H1 (cell line): ENCODE results near the gene CELSR1. TPM values are rescaled to one million over a fixed set of nuclear protein-coding genes. Genes with fewer than 3 reads are reported as not detected.

Experiments used
- CTCF ChIA-PET: fragments of 300-600 bp; sonication (Branson Sonifier 250); formaldehyde crosslinking; loops from one replicate; lab custom pipeline; 2021; ENCODE audit not compliant: partially characterized antibody; lab: Charles Lee
- POLR2A ChIA-PET: fragments of 300-600 bp; sonication (Branson Sonifier 250); formaldehyde crosslinking; loops from one replicate; lab custom pipeline; 2021; ENCODE audit warnings: inconsistent platforms; ENCODE audit not compliant: partially characterized antibody; lab: Charles Lee
- DNase-seq, 2 experiments: peaks; one replicate each; pipeline versions ENCODE4 v3.0.0 to v3.0.0-alpha.2; 2010 to 2022; ENCODE audit warnings: low spot score in 2 of 2, low read depth in 1 of 2, mixed read lengths in 1 of 2
- FAIRE-seq: peaks from 2 replicates; lab custom pipeline; 2011; peaks lifted over from hg19 to GRCh38; lab: Jason Lieb, UNC
- H2AFZ ChIP-seq: 2 replicates; pipeline ENCODE4 v1.8.1; 2012; ENCODE audit warnings: low read length, inconsistent platforms
- H2AK5ac ChIP-seq: 2 replicates; pipeline ENCODE4 v1.6.1; 2013; ENCODE audit warnings: low read depth, low read length
- H2BK120ac ChIP-seq: replicated peaks from 2 replicates; pipeline ENCODE3; 2013; ENCODE audit warnings: low read depth, low read length, inconsistent platforms
- H2BK12ac ChIP-seq: 2 replicates; pipeline ENCODE4 v1.6.1; 2013; ENCODE audit warnings: low read depth, low read length
- H2BK15ac ChIP-seq: 2 replicates; pipeline ENCODE4 v1.6.1; 2013; ENCODE audit warnings: low read length
- H2BK20ac ChIP-seq: 2 replicates; pipeline ENCODE4 v1.6.1; 2013; ENCODE audit warnings: low read length
- H2BK5ac ChIP-seq: 2 replicates; pipeline ENCODE4 v1.6.1; 2013; ENCODE audit warnings: low read depth, low read length
- H3K14ac ChIP-seq: 2 replicates; pipeline ENCODE4 v1.6.1; 2013; ENCODE audit warnings: inconsistent platforms; ENCODE audit not compliant: insufficient read length
- H3K18ac ChIP-seq: 2 replicates; pipeline ENCODE4 v1.6.1; 2013; ENCODE audit warnings: low read length; ENCODE audit errors: extremely low read depth
- H3K23ac ChIP-seq: 2 replicates; pipeline ENCODE4 v1.6.1; 2013; ENCODE audit warnings: inconsistent platforms; ENCODE audit not compliant: insufficient read length
- H3K23me2 ChIP-seq: 2 replicates; pipeline ENCODE4 v1.6.1; 2013; ENCODE audit warnings: low read depth, low read length
- H3K27ac ChIP-seq: 2 replicates; pipeline ENCODE4 v1.6.1; 2011; ENCODE audit warnings: low read depth, low read length, inconsistent platforms
- H3K27me3 ChIP-seq, 4 experiments: replicated peaks in 1 of 4; 1 replicate in 1 of 4; 2 replicates in 3 of 4; pipeline versions ENCODE4 v1.6.1 to v1.8.1; 2011 to 2013; ENCODE audit warnings: low read length in 3 of 4, mild to moderate bottlenecking in 3 of 4, inconsistent platforms in 2 of 4, mixed read lengths in 2 of 4, moderate library complexity in 1 of 4; ENCODE audit not compliant: control insufficient read depth in 3 of 4, insufficient read depth in 3 of 4; ENCODE audit errors: extremely low read depth in 1 of 4
- H3K36me3 ChIP-seq, 4 experiments: 2 replicates each; pipeline versions ENCODE4 v1.6.1 to v1.8.1; 2011 to 2013; ENCODE audit warnings: mild to moderate bottlenecking in 4 of 4, low read length in 3 of 4, moderate library complexity in 2 of 4, control low read depth in 1 of 4, inconsistent platforms in 1 of 4; ENCODE audit not compliant: insufficient read depth in 4 of 4, control insufficient read depth in 2 of 4
- H3K4ac ChIP-seq: replicated peaks from 2 replicates; pipeline ENCODE3; 2013; ENCODE audit warnings: low read length, low read depth, mixed read lengths, inconsistent platforms; ENCODE audit not compliant: insufficient read length
- H3K4me1 ChIP-seq, 4 experiments: replicated peaks in 1 of 4; 1 replicate in 1 of 4; 2 replicates in 3 of 4; pipeline versions ENCODE4 v1.6.1 to v1.8.1; 2011 to 2013; ENCODE audit warnings: low read length in 3 of 4, inconsistent platforms in 2 of 4, mixed read lengths in 1 of 4; ENCODE audit not compliant: insufficient read depth in 4 of 4, control insufficient read depth in 3 of 4
- H3K4me2 ChIP-seq, 2 experiments: 2 replicates each; pipeline versions ENCODE4 v1.6.1 to v1.8.1; 2011 to 2013; ENCODE audit warnings: low read depth in 2 of 2, low read length in 2 of 2, control low read depth in 1 of 2, inconsistent platforms in 1 of 2, mild to moderate bottlenecking in 1 of 2; ENCODE audit not compliant: insufficient read depth in 1 of 2
- H3K4me3 ChIP-seq, 4 experiments: fragments of 200-600, 300-600 bp in 1 of 4; sonication (generic), shearing (Covaris generic), sonication (Bioruptor Twin) in 1 of 4; 2 replicates each; pipeline versions ENCODE4 v1.5.1 to v1.8.1; 2011 to 2016; ENCODE audit warnings: low read length in 4 of 4, low read depth in 3 of 4, control low read depth in 2 of 4, inconsistent platforms in 2 of 4, mild to moderate bottlenecking in 2 of 4, mixed read lengths in 1 of 4, moderate library complexity in 1 of 4; ENCODE audit not compliant: insufficient read depth in 2 of 4; ENCODE audit errors: extremely low read depth in 1 of 4
- H3K56ac ChIP-seq: replicated peaks from 2 replicates; pipeline ENCODE3; 2013; ENCODE audit warnings: low read depth, mild to moderate bottlenecking, mixed read lengths, low read length, inconsistent platforms; ENCODE audit not compliant: insufficient read length
- H3K79me1 ChIP-seq: 2 replicates; pipeline ENCODE4 v1.6.1; 2013; ENCODE audit warnings: low read depth, low read length, control low read depth
- H3K79me2 ChIP-seq, 2 experiments: 2 replicates each; pipeline versions ENCODE4 v1.6.1 to v1.8.1; 2012 to 2013; ENCODE audit warnings: low read length in 2 of 2, mild to moderate bottlenecking in 2 of 2, inconsistent platforms in 1 of 2; ENCODE audit not compliant: insufficient read depth in 2 of 2, control insufficient read depth in 1 of 2
- H3K9ac ChIP-seq, 4 experiments: replicated peaks in 1 of 4; 1 replicate in 1 of 4; 2 replicates in 3 of 4; pipeline versions ENCODE4 v1.6.1 to v1.8.1; 2011 to 2013; ENCODE audit warnings: low read depth in 3 of 4, low read length in 3 of 4, control low read depth in 2 of 4, mild to moderate bottlenecking in 2 of 4, moderate library complexity in 2 of 4, inconsistent platforms in 1 of 4; ENCODE audit errors: extremely low read depth in 1 of 4
- H3K9me3 ChIP-seq, 2 experiments: 2 replicates each; pipeline versions ENCODE4 v1.6.1 to v1.8.1; 2012 to 2013; ENCODE audit warnings: mild to moderate bottlenecking in 2 of 2, moderate library complexity in 2 of 2, control low read depth in 1 of 2, inconsistent platforms in 1 of 2, low read depth in 1 of 2, low read length in 1 of 2, mixed read lengths in 1 of 2; ENCODE audit not compliant: insufficient read depth in 2 of 2
- H4K20me1 ChIP-seq, 2 experiments: replicated peaks in 1 of 2; 2 replicates each; pipeline versions ENCODE3 to v1.8.1; 2011 to 2013; ENCODE audit warnings: inconsistent platforms in 2 of 2, low read length in 2 of 2, mild to moderate bottlenecking in 1 of 2; ENCODE audit not compliant: insufficient read depth in 2 of 2, control insufficient read depth in 1 of 2
- H4K5ac ChIP-seq: 2 replicates; pipeline ENCODE4 v1.6.1; 2013; ENCODE audit warnings: low read length, low read depth, mixed read lengths, inconsistent platforms; ENCODE audit not compliant: insufficient read length
- H4K8ac ChIP-seq: 2 replicates; pipeline ENCODE4 v1.8.0; 2013; ENCODE audit warnings: mild to moderate bottlenecking, moderate library complexity, low read length, inconsistent platforms; ENCODE audit not compliant: insufficient read depth; ENCODE audit errors: extremely low read depth
- H4K91ac ChIP-seq: replicated peaks from 2 replicates; pipeline ENCODE3; 2013; ENCODE audit warnings: low read length, mixed read lengths, inconsistent platforms; ENCODE audit not compliant: insufficient read length
- BCL11A ChIP-seq, 2 experiments: IDR thresholded peaks; one replicate each; pipeline ENCODE4 v1.6.1; 2011; ENCODE audit warnings: low read depth in 2 of 2, low read length in 2 of 2, mild to moderate bottlenecking in 2 of 2
- EP300 ChIP-seq, 2 experiments: IDR thresholded peaks; 1 replicate in 1 of 2; 2 replicates in 1 of 2; pipeline ENCODE4 v1.6.1; 2011 to 2012; ENCODE audit warnings: low read depth in 2 of 2, low read length in 2 of 2, mild to moderate bottlenecking in 2 of 2, borderline replicate concordance in 1 of 2, inconsistent platforms in 1 of 2, moderate library complexity in 1 of 2
- SP4 ChIP-seq: IDR thresholded peaks from 2 replicates; pipeline ENCODE4 v1.6.1; 2012; ENCODE audit warnings: low read length, inconsistent platforms
- WGBS, 2 experiments: shearing (Covaris generic) in 1 of 2; methylation state at CpG; one replicate each; pipeline versions ENCODE4 v1.1.6 to v1.1.7; 2013 to 2015; ENCODE audit warnings: low lambda C conversion rate in 2 of 2, mixed read lengths in 2 of 2, inconsistent platforms in 1 of 2, low coverage in 1 of 2, missing lambda C conversion rate in 1 of 2; ENCODE audit not compliant: insufficient replicate concordance in 2 of 2, insufficient coverage in 1 of 2, insufficient read length in 1 of 2; ENCODE audit errors: extremely low coverage in 1 of 2, missing lambda C conversion rate in 1 of 2; 5-methylcytosine and 5-hydroxymethylcytosine counted together
- polyA plus RNA-seq, 7 experiments: library from polyadenylated mRNA; depleted of rRNA in 3 of 7; stranded (reverse) in 5 of 7; unstranded in 2 of 7; fragments of >200 nt in 5 of 7; fragments of 200-250 nt in 2 of 7; gene quantifications; 1 replicate in 5 of 7; 2 replicates in 1 of 7; 4 replicates in 1 of 7; pipeline versions ENCODE4 v1.2.1 to v1.2.3, GENCODE V29; 2011 to 2013; ENCODE audit warnings: missing spikeins in 2 of 7, mixed read lengths in 2 of 7
- total RNA-seq: library from RNA; stranded (reverse); fragmentation: NEBNext Ultra II Directional; extraction: Animal tissue kit (Norgen Biotek cat#: 25700); gene quantifications from 2 replicates; pipeline ENCODE4 v1.2.1, GENCODE V29; 2021

Gene CELSR1
- total and polyA plus RNA-seq, 2 of the 8 experiments (the other 6 are each of a cell fraction or from before 2014, with no cell fraction given): 9.0 to 12.4 TPM

- no peak overlapping the region for H2BK20ac ChIP-seq
- H3K4me3 ChIP-seq: no peak overlapping the region
- no peak overlapping the region for H2AK5ac ChIP-seq
- H2BK5ac ChIP-seq: no peak overlapping the region
- H4K8ac ChIP-seq: 0 out of 2 replicates have a peak overlapping the region, but pooled peaks have one; percentile 51
- H2AFZ ChIP-seq: no peak overlapping the region
- H2BK12ac ChIP-seq: no peak overlapping the region
- peaks cover 1 to 10% of the 10 kb centered on the region in 2 experiments; a peak in 2 of 4 replicates for H3K9me3 ChIP-seq
- H3K4me1 ChIP-seq: no peaks in the 10 kb centered on the region
- no peak overlapping the region for H3K27ac ChIP-seq
- H2BK120ac ChIP-seq: no peak overlapping the region
- no peak overlapping the region for H4K91ac ChIP-seq
- no peaks in the 10 kb centered on the region; a peak in 2 of 7 replicates for H3K27me3 ChIP-seq
- ChIA-PET POLR2A (interaction anchor here (1.1 to 1.3 kb wide), 3 partner anchors 10 to 38 kb away, joined by 3 to 4 read pairs (median 3); no protein-coding TSS in a partner anchor), CTCF (interaction anchor here (0.6 to 4.0 kb wide), 6 partner anchors 9 to 198 kb away, joined by 3 to 33 read pairs (median 6); no protein-coding TSS in a partner anchor)
- H3K23me2 ChIP-seq: no peaks in the 10 kb centered on the region
- no peak overlapping the region for H3K4ac ChIP-seq
- no peak for DNase-seq
- H3K36me3 ChIP-seq: no peaks in the 10 kb centered on the region
- H4K20me1 ChIP-seq: no peaks in the 10 kb centered on the region
- TF ChIP-seq BCL11A (IDR thresholded peaks at IDR 0.05; ENCODE audit: low read depth in 2 of 2, low read length in 2 of 2) (no peak), SP4 (no peak), EP300 (IDR thresholded peaks at IDR 0.05; ENCODE audit: borderline replicate concordance in 1 of 2, low read depth in 2 of 2, low read length in 2 of 2) (no peak)
- no peak overlapping the region for H3K56ac ChIP-seq
- H3K4me2 ChIP-seq: no peak overlapping the region
- no peak overlapping the region for H2BK15ac ChIP-seq
- no peak overlapping the region for H3K14ac ChIP-seq
- WGBS, 2 experiments: 93% methylated on average over 12 of the region's 12 CpGs; no CpG with 5 or more reads in 1 of the 2 experiments
- H4K5ac ChIP-seq: no peak overlapping the region
- H3K18ac ChIP-seq: no peak overlapping the region
- H3K79me2 ChIP-seq: no peaks in the 10 kb centered on the region
- H3K9ac ChIP-seq: no peak overlapping the region
- no peaks in the 10 kb centered on the region for H3K79me1 ChIP-seq
- no peak for FAIRE-seq
- H3K23ac ChIP-seq: no peak overlapping the region
These were observed 14.6 kb upstream of the CELSR1 start for GRCh38 chr22:46551996-46552395.
